HCT116 (cell line): ENCODE results near the gene CRHBP. TPM values are rescaled to one million over a fixed set of nuclear protein-coding genes. Genes with fewer than 3 reads are reported as not detected.

Experiments used
- ATAC-seq: fragments of 200-7000 bp; cut with Tn5 transposase; 2 replicates; pipeline ENCODE4 v1.9.1; 2020; ENCODE audit warnings: mild to moderate bottlenecking, moderate library complexity
- BruUV-seq: library from RNA; stranded (reverse); fragments of 400-500 nt; replicated peaks from 2 replicates; lab custom pipeline; 2021; lab: Mats Ljungman, UMichigan
- CTCF ChIA-PET: fragments of 300-600 bp; sonication (Branson Sonifier 250); formaldehyde crosslinking; loops from one replicate; lab custom pipeline; 2021; ENCODE audit warnings: antibody characterized with exemption; lab: Charles Lee
- POLR2A ChIA-PET: fragments of 300-600, 350-600 bp; sonication (Branson Sonifier 250); formaldehyde crosslinking; loops from one replicate; lab custom pipeline; 2021; ENCODE audit warnings: antibody characterized with exemption; lab: Charles Lee
- RAD21 ChIA-PET, 2 experiments: fragments of 300-600 bp; sonication (Branson Sonifier 250); formaldehyde crosslinking; loops; one replicate each; lab custom pipeline; 2023; ENCODE audit warnings: low total read pairs in 2 of 2; ENCODE audit not compliant: uncharacterized antibody in 2 of 2, unreplicated experiment in 2 of 2, low non-redundant PET in 1 of 2; lab: Charles Lee
- DNase-seq: peaks from one replicate; pipeline ENCODE4 v3.0.0-alpha.2; 2010; ENCODE audit warnings: low read depth, low spot score
- H2AFZ ChIP-seq: fragments of 200-600 bp; shearing (Covaris generic), sonication (generic); 2 replicates; pipeline ENCODE4 v1.6.1; 2017; ENCODE audit warnings: low read depth, mixed run types, mixed read lengths, antibody characterized with exemption, low read length; ENCODE audit not compliant: poor library complexity, severe bottlenecking
- H3K27ac ChIP-seq: 2 replicates; pipeline ENCODE4 v1.5.1; 2012; ENCODE audit warnings: low read depth, low read length
- H3K27me3 ChIP-seq: fragments of 200-600 bp; sonication (generic); 2 replicates; pipeline ENCODE4 v1.6.1; 2016; ENCODE audit warnings: mixed run types, low read length, mixed read lengths; ENCODE audit not compliant: insufficient read depth
- H3K36me3 ChIP-seq, 2 experiments: fragments of 200-500 bp in 1 of 2; fragments of 200-600 bp in 1 of 2; sonication (Bioruptor generic) in 1 of 2; sonication (generic) in 1 of 2; 2 replicates each; pipeline versions ENCODE4 v1.5.1 to v1.6.1; 2014 to 2016; ENCODE audit warnings: low read length in 2 of 2, inconsistent platforms in 1 of 2, mixed read lengths in 1 of 2, mixed run types in 1 of 2; ENCODE audit not compliant: insufficient read depth in 2 of 2, control insufficient read depth in 1 of 2
- H3K4me1 ChIP-seq, 2 experiments: fragments of 200-600 bp in 1 of 2; sonication (generic) in 1 of 2; 2 replicates each; pipeline versions ENCODE4 v1.5.1 to v1.6.1; 2012 to 2017; ENCODE audit warnings: low read length in 2 of 2, inconsistent platforms in 1 of 2, mild to moderate bottlenecking in 1 of 2, mixed read lengths in 1 of 2, mixed run types in 1 of 2, moderate library complexity in 1 of 2; ENCODE audit not compliant: insufficient read depth in 2 of 2, control insufficient read depth in 1 of 2
- H3K4me2 ChIP-seq: fragments of 200-600 bp; sonication (generic); 2 replicates; pipeline ENCODE4 v1.6.1; 2017; ENCODE audit warnings: mixed run types, low read length, mixed read lengths
- H3K4me3 ChIP-seq, 2 experiments: fragments of 200-600 bp in 1 of 2; sonication (generic) in 1 of 2; replicated peaks in 1 of 2; 2 replicates each; pipeline ENCODE4 v1.5.1; 2011 to 2016; ENCODE audit warnings: low read length in 2 of 2, control low read depth in 1 of 2, low read depth in 1 of 2, mild to moderate bottlenecking in 1 of 2, mixed read lengths in 1 of 2, mixed run types in 1 of 2
- H3K79me2 ChIP-seq: fragments of 200-600 bp; sonication (generic); 2 replicates; pipeline ENCODE4 v1.6.1; 2017; ENCODE audit warnings: mild to moderate bottlenecking, mixed run types, low read length, moderate library complexity, mixed read lengths; ENCODE audit not compliant: insufficient read depth
- H3K9ac ChIP-seq: fragments of 200-600 bp; sonication (generic); 2 replicates; pipeline ENCODE4 v1.6.1; 2016; ENCODE audit warnings: low read length, mixed read lengths
- H3K9me2 ChIP-seq: fragments of 200-600 bp; sonication (generic), shearing (Covaris generic); 2 replicates; pipeline ENCODE4 v1.6.1; 2017; ENCODE audit warnings: mixed run types, mild to moderate bottlenecking, moderate library complexity; ENCODE audit not compliant: insufficient read depth
- H3K9me3 ChIP-seq, 2 experiments: fragments of 200-500 bp in 1 of 2; fragments of 200-600 bp in 1 of 2; sonication (Bioruptor generic) in 1 of 2; sonication (generic) in 1 of 2; 2 replicates each; pipeline ENCODE4 v1.6.1; 2014 to 2017; ENCODE audit warnings: low read length in 2 of 2, mixed read lengths in 2 of 2, inconsistent platforms in 1 of 2, low read depth in 1 of 2, mild to moderate bottlenecking in 1 of 2, mixed run types in 1 of 2, moderate library complexity in 1 of 2; ENCODE audit not compliant: control insufficient read depth in 1 of 2, insufficient read depth in 1 of 2
- H4K20me1 ChIP-seq: fragments of 200-600 bp; sonication (generic), shearing (Covaris generic); 2 replicates; pipeline ENCODE4 v1.6.1; 2017; ENCODE audit warnings: mixed run types, mild to moderate bottlenecking, moderate library complexity; ENCODE audit not compliant: insufficient read depth
- CBX3 ChIP-seq: IDR thresholded peaks from 2 replicates; pipeline ENCODE4 v1.6.1; 2012; ENCODE audit warnings: low read depth
- CEBPB ChIP-seq: IDR thresholded peaks from 2 replicates; pipeline ENCODE4 v1.6.1; 2012; ENCODE audit warnings: low read depth
- EZH2 ChIP-seq: fragments of 200-600 bp; sonication (generic); IDR thresholded peaks from 2 replicates; pipeline ENCODE4 v1.6.1; 2017; ENCODE audit warnings: antibody characterized with exemption, mixed run types
- EZH2phosphoT487 ChIP-seq: fragments of 200-600 bp; IDR thresholded peaks from 2 replicates; pipeline ENCODE4 v1.6.1; 2018; ENCODE audit warnings: antibody characterized with exemption, borderline replicate concordance
- JUND ChIP-seq: IDR thresholded peaks from 2 replicates; pipeline ENCODE4 v1.6.1; 2012
- POLR2A ChIP-seq: IDR thresholded peaks from 2 replicates; pipeline ENCODE4 v1.7.0; 2011; ENCODE audit warnings: borderline replicate concordance; ENCODE audit not compliant: insufficient read depth, insufficient read length; ENCODE audit errors: extremely low read depth
- RAD21 ChIP-seq: IDR thresholded peaks from 2 replicates; pipeline ENCODE4 v1.6.1; 2012; ENCODE audit warnings: low read depth, mild to moderate bottlenecking
- SP1 ChIP-seq: IDR thresholded peaks from 2 replicates; pipeline ENCODE4 v1.6.1; 2012; ENCODE audit warnings: low read depth
- ZFX ChIP-seq: fragments of 450-650 bp; IDR thresholded peaks from 2 replicates; pipeline ENCODE4 v1.6.1; 2017
- ZNF274 ChIP-seq: fragments of 200-500 bp; sonication (Bioruptor generic); IDR thresholded peaks from 2 replicates; pipeline ENCODE4 v1.6.1; 2014; ENCODE audit warnings: mild to moderate bottlenecking, low read depth, low read length, inconsistent platforms
- intact Hi-C: fragments of 100-400 bp; cut with micrococcal nuclease; formaldehyde crosslinking; loops from 2 replicates; pipeline ENCODE4 v1.10.0; 2022
- total RNA-seq: library from RNA; stranded (reverse); gene quantifications from one replicate; pipeline ENCODE4 v1.2.1, GENCODE V29; 2021; ENCODE audit not compliant: unreplicated experiment
- TF ChIP-seq, protein P1 (sequence below): IDR thresholded peaks from 2 replicates; pipeline ENCODE4 v1.6.1; 2011; ENCODE audit warnings: mild to moderate bottlenecking, low read length, moderate library complexity; ENCODE audit not compliant: insufficient replicate concordance; ENCODE audit errors: extremely low read depth
- TF ChIP-seq, protein P2 (sequence below): IDR thresholded peaks from 2 replicates; pipeline ENCODE4 v1.6.1; 2012; ENCODE audit warnings: low read depth
- TF ChIP-seq, protein P3 (sequence below): IDR thresholded peaks from 2 replicates; pipeline ENCODE4 v1.6.1; 2012
- TF ChIP-seq, protein P4 (sequence below): IDR thresholded peaks from 2 replicates; pipeline ENCODE4 v1.6.1; 2012

CRHBP gene
- total RNA-seq, 1 experiment from 2014 or later = not detected

DNA sequence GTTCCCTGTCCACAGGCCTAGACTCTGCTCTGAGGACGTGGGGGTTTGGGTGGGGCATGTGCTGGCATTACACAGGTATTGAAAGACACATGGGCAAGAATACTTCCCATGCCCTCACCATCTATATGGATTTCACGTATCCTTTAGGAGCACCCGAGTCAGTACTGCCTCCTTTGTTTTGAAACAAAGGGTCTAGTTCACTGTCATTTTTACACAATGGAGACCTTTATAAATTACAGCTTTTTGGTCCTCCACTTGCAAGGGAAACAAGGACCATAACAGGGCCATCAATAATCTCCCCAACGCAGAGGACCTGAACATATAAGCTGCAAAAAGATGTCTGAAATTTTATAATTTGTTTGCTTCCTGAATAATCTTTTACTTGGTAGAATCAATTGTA lies 24.9 kb upstream of the CRHBP start:
- no peaks in the 10 kb centered on the region for H3K79me2 ChIP-seq
- no TSS peak for BruUV-seq
- H3K27ac ChIP-seq = no peak overlapping the region
- H3K36me3 ChIP-seq = no peaks in the 10 kb centered on the region
- no peaks in the 10 kb centered on the region for H3K9me2 ChIP-seq
- intact Hi-C loops = no loop called here
- ChIA-PET POLR2A (no interaction called here), CTCF (no interaction called here), RAD21 (no interaction called here)
- no peaks in the 10 kb centered on the region for H4K20me1 ChIP-seq
- TF ChIP-seq CBX3 (no peak), ZNF274 (no peak), SP1 (no peak), ZFX (no peak)
- TF ChIP-seq, protein P1, sequence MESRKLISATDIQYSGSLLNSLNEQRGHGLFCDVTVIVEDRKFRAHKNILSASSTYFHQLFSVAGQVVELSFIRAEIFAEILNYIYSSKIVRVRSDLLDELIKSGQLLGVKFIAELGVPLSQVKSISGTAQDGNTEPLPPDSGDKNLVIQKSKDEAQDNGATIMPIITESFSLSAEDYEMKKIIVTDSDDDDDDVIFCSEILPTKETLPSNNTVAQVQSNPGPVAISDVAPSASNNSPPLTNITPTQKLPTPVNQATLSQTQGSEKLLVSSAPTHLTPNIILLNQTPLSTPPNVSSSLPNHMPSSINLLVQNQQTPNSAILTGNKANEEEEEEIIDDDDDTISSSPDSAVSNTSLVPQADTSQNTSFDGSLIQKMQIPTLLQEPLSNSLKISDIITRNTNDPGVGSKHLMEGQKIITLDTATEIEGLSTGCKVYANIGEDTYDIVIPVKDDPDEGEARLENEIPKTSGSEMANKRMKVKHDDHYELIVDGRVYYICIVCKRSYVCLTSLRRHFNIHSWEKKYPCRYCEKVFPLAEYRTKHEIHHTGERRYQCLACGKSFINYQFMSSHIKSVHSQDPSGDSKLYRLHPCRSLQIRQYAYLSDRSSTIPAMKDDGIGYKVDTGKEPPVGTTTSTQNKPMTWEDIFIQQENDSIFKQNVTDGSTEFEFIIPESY = no peak
- H3K9ac ChIP-seq = no peak overlapping the region
- H3K9me3 ChIP-seq = no peaks in the 10 kb centered on the region
- DNase-seq = no peak
- H3K4me1 ChIP-seq = no peaks in the 10 kb centered on the region
- H3K27me3 ChIP-seq = peaks cover 4% of the 10 kb centered on the region; the same call in 1 of the 2 replicates
- H3K4me3 ChIP-seq = no peak overlapping the region
- no peak overlapping the region for H2AFZ ChIP-seq
- ATAC-seq = no peak
- H3K4me2 ChIP-seq = no peak overlapping the region

DNA sequence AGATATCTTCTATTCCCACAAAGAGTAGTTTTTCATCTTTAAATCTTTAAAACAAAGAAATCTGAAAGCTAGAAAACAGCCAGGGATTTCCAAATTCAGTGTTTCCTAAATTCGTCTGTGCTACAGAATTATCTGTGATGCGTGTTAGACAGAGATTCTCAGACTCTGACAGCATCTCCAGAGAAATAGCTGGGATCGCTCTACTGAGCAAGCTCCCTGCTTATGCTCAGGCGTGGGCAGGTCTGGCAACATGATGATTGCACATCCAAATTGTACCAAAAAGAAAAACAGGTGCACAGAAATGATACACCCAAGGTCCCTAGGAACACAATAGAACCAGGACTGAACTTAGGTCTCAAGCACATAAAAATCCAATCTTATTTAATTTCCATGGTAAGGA lies 22.8 kb upstream of the CRHBP start:
- Histone ChIP-seq H2AFZ (no peak overlapping the region), H3K9ac (no peak overlapping the region), H3K4me2 (no peak overlapping the region), H4K20me1 (no peaks in the 10 kb centered on the region), H3K9me3 (no peaks in the 10 kb centered on the region), H3K4me1 (no peaks in the 10 kb centered on the region), H3K4me3 (no peak overlapping the region), H3K79me2 (no peaks in the 10 kb centered on the region), H3K27me3 (peaks cover 4% of the 10 kb centered on the region; the same call in 1 of the 2 replicates), H3K27ac (no peak overlapping the region), H3K9me2 (no peaks in the 10 kb centered on the region), H3K36me3 (no peaks in the 10 kb centered on the region)
- ATAC-seq = no peak
- BruUV-seq = no TSS peak
- no peak for DNase-seq
- TF ChIP-seq SP1 (no peak), JUND (no peak), RAD21 (no peak), EZH2phosphoT487 (no peak), EZH2 (no peak), POLR2A (no peak), CEBPB (no peak)
- TF ChIP-seq, protein P2, sequence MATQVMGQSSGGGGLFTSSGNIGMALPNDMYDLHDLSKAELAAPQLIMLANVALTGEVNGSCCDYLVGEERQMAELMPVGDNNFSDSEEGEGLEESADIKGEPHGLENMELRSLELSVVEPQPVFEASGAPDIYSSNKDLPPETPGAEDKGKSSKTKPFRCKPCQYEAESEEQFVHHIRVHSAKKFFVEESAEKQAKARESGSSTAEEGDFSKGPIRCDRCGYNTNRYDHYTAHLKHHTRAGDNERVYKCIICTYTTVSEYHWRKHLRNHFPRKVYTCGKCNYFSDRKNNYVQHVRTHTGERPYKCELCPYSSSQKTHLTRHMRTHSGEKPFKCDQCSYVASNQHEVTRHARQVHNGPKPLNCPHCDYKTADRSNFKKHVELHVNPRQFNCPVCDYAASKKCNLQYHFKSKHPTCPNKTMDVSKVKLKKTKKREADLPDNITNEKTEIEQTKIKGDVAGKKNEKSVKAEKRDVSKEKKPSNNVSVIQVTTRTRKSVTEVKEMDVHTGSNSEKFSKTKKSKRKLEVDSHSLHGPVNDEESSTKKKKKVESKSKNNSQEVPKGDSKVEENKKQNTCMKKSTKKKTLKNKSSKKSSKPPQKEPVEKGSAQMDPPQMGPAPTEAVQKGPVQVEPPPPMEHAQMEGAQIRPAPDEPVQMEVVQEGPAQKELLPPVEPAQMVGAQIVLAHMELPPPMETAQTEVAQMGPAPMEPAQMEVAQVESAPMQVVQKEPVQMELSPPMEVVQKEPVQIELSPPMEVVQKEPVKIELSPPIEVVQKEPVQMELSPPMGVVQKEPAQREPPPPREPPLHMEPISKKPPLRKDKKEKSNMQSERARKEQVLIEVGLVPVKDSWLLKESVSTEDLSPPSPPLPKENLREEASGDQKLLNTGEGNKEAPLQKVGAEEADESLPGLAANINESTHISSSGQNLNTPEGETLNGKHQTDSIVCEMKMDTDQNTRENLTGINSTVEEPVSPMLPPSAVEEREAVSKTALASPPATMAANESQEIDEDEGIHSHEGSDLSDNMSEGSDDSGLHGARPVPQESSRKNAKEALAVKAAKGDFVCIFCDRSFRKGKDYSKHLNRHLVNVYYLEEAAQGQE = no peak
- TF ChIP-seq, protein P3, sequence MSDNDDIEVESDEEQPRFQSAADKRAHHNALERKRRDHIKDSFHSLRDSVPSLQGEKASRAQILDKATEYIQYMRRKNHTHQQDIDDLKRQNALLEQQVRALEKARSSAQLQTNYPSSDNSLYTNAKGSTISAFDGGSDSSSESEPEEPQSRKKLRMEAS = no peak
- TF ChIP-seq, protein P4, sequence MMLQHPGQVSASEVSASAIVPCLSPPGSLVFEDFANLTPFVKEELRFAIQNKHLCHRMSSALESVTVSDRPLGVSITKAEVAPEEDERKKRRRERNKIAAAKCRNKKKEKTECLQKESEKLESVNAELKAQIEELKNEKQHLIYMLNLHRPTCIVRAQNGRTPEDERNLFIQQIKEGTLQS = no peak
- ChIA-PET POLR2A (no interaction called here), RAD21 (no interaction called here), CTCF (no interaction called here)
- intact Hi-C loops = no loop called here
